ENCODE data around the gene PAEP. TPM values are rescaled to one million over a fixed set of nuclear protein-coding genes. Genes with fewer than 3 reads are reported as not detected.

The PAEP gene
- total RNA-seq, 3 donors from 2014 or later (not counting 1 experiment from before 2014, with no cell fraction given) = not detected

GRCh38 chr9:135581636-135582426 is 20.3 kb downstream of the PAEP start:
- Histone ChIP-seq H3K4me3 (ENCODE audit: low read length) (no peak overlapping the region), H3K36me3 (ENCODE audit: control insufficient read depth, insufficient read depth, low read length) (no peaks in the 10 kb centered on the region), H3K4me1 (ENCODE audit: control insufficient read depth, insufficient read depth, low read length) (no peaks in the 10 kb centered on the region), H3K9me3 (ENCODE audit: control insufficient read depth, insufficient read depth, low read length) (no peaks in the 10 kb centered on the region), H3K27ac (ENCODE audit: low read length) (no peak overlapping the region), H3K27me3 (ENCODE audit: control insufficient read depth, insufficient read depth, low read length) (no peaks in the 10 kb centered on the region)
- no peaks in the 10 kb centered on the region for H3K4me1 Mint-ChIP-seq
- H3K27me3 Mint-ChIP-seq (ENCODE audit: low read depth in 2 of 2) = peaks cover 0 to 3% of the 10 kb centered on the region in 2 donors
- TF ChIP-seq, protein P1, sequence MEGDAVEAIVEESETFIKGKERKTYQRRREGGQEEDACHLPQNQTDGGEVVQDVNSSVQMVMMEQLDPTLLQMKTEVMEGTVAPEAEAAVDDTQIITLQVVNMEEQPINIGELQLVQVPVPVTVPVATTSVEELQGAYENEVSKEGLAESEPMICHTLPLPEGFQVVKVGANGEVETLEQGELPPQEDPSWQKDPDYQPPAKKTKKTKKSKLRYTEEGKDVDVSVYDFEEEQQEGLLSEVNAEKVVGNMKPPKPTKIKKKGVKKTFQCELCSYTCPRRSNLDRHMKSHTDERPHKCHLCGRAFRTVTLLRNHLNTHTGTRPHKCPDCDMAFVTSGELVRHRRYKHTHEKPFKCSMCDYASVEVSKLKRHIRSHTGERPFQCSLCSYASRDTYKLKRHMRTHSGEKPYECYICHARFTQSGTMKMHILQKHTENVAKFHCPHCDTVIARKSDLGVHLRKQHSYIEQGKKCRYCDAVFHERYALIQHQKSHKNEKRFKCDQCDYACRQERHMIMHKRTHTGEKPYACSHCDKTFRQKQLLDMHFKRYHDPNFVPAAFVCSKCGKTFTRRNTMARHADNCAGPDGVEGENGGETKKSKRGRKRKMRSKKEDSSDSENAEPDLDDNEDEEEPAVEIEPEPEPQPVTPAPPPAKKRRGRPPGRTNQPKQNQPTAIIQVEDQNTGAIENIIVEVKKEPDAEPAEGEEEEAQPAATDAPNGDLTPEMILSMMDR (IDR thresholded peaks at IDR 0.05) = no peak
- H3K4me3 Mint-ChIP-seq = no peak overlapping the region
- intact Hi-C loops (cut with micrococcal nuclease) = no loop called here
- no peak overlapping the region for H3K27ac Mint-ChIP-seq
- WGBS (ENCODE audit: insufficient coverage) = 90% methylated on average over 17 of the region's 18 CpGs
- no peaks in the 10 kb centered on the region for H3K9me3 Mint-ChIP-seq
- ATAC-seq = no peak
- DNase-seq = no peak
- H3K36me3 Mint-ChIP-seq = no peaks in the 10 kb centered on the region

GRCh38 chr9:135582541-135582940 is 21.0 kb downstream of the PAEP start:
- Mint-ChIP-seq H3K9me3 (no peaks in the 10 kb centered on the region), H3K27ac (no peak overlapping the region), H3K4me3 (no peak overlapping the region), H3K27me3 (ENCODE audit: low read depth in 2 of 2) (peaks cover 0 to 3% of the 10 kb centered on the region in 2 donors), H3K4me1 (no peaks in the 10 kb centered on the region), H3K36me3 (no peaks in the 10 kb centered on the region)
- intact Hi-C loops (cut with micrococcal nuclease) = no loop called here
- no peaks in the 10 kb centered on the region for H3K9me3 ChIP-seq (ENCODE audit: control insufficient read depth, insufficient read depth, low read length)
- DNase-seq = no peak
- H3K27me3 ChIP-seq (ENCODE audit: control insufficient read depth, insufficient read depth, low read length) = no peaks in the 10 kb centered on the region
- no peaks in the 10 kb centered on the region for H3K4me1 ChIP-seq (ENCODE audit: control insufficient read depth, insufficient read depth, low read length)
- 91% methylated on average over 14 of the region's 14 CpGs for WGBS (ENCODE audit: insufficient coverage)
- no peak overlapping the region for H3K4me3 ChIP-seq (ENCODE audit: low read length)
- no peak for ATAC-seq
- no peaks in the 10 kb centered on the region for H3K36me3 ChIP-seq (ENCODE audit: control insufficient read depth, insufficient read depth, low read length)
- no peak overlapping the region for H3K27ac ChIP-seq (ENCODE audit: low read length)
- TF ChIP-seq, protein P1 (IDR thresholded peaks at IDR 0.05) = no peak

DNA sequence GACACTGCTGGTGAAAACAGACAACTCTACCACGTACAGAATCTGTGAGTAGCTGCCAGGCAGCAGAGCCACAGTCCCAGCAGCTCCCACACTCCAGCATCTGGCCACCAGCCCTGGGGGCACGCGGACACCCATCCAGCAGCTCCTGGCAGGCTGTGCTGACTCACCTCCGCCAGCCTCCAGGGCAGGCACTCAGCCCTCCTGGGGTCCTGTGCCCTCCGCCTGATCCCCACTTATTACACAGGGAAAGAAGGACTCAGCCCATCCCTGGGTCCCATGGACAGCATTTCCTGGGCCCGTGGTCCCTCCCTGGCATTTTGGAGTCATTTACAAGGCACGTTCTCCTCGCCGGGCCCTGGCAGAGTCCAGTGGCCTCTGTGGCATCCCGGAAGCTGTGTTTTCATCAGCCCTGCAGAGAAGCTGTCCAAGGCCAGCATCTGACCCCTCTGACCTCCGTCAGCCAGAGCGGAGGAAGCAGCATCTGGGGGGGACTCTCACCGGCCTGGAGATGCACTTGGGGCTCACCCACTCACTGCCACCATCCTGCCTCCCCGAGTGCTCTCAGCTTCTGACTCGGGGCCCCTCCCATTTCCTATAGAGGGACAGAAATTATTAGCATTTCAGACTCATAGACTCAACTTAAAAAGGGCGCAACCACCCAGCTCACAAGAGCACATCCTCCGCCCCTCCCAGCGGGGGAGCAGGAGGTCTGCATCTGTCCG is 21.6 kb downstream of the PAEP start:
- Mint-ChIP-seq H3K9me3 (no peaks in the 10 kb centered on the region), H3K4me1 (no peaks in the 10 kb centered on the region), H3K4me3 (no peak overlapping the region), H3K27me3 (ENCODE audit: low read depth in 2 of 2) (peaks cover 0 to 3% of the 10 kb centered on the region in 2 donors), H3K36me3 (no peaks in the 10 kb centered on the region), H3K27ac (no peak overlapping the region)
- DNase-seq = no peak
- ATAC-seq = no peak
- Histone ChIP-seq H3K36me3 (ENCODE audit: control insufficient read depth, insufficient read depth, low read length) (no peaks in the 10 kb centered on the region), H3K4me1 (ENCODE audit: control insufficient read depth, insufficient read depth, low read length) (no peaks in the 10 kb centered on the region), H3K27ac (ENCODE audit: low read length) (no peak overlapping the region), H3K4me3 (ENCODE audit: low read length) (no peak overlapping the region), H3K9me3 (ENCODE audit: control insufficient read depth, insufficient read depth, low read length) (no peaks in the 10 kb centered on the region), H3K27me3 (ENCODE audit: control insufficient read depth, insufficient read depth, low read length) (no peaks in the 10 kb centered on the region)
- TF ChIP-seq, protein P1 (IDR thresholded peaks at IDR 0.05) = no peak
- intact Hi-C loops (cut with micrococcal nuclease) = no loop called here
- 88% methylated on average over 19 of the region's 19 CpGs for whole genome bisulfite sequencing (ENCODE audit: insufficient coverage)

All from natural killer cell (primary cell).